Endothelial cell (in vitro differentiated cells): ENCODE data around the gene KCNMB2. TPM values are rescaled to one million over a fixed set of nuclear protein-coding genes. Genes with fewer than 3 reads are reported as not detected.

Source experiments
- DNase-seq: peaks from one replicate; pipeline ENCODE4 v3.0.0; 2021; ENCODE audit warnings: low spot score
- H3K27ac Mint-ChIP-seq: one replicate; pipeline ENCODE4 v1.8.0; 2021; ENCODE audit warnings: mixed read lengths, inconsistent platforms; ENCODE audit not compliant: unreplicated experiment
- H3K27me3 Mint-ChIP-seq: one replicate; pipeline ENCODE4 v1.8.0; 2021; ENCODE audit warnings: mild to moderate bottlenecking, moderate library complexity, mixed read lengths, inconsistent platforms; ENCODE audit not compliant: unreplicated experiment
- H3K36me3 Mint-ChIP-seq: one replicate; pipeline ENCODE4 v1.8.0; 2021; ENCODE audit warnings: mild to moderate bottlenecking, low read depth, mixed read lengths, inconsistent platforms; ENCODE audit not compliant: unreplicated experiment
- H3K4me1 Mint-ChIP-seq: one replicate; pipeline ENCODE4 v1.8.0; 2021; ENCODE audit warnings: mild to moderate bottlenecking, mixed read lengths, inconsistent platforms; ENCODE audit not compliant: unreplicated experiment
- H3K4me3 Mint-ChIP-seq: one replicate; pipeline ENCODE4 v1.8.0; 2021; ENCODE audit warnings: mild to moderate bottlenecking, mixed read lengths, inconsistent platforms; ENCODE audit not compliant: unreplicated experiment
- H3K9me3 Mint-ChIP-seq: one replicate; pipeline ENCODE4 v1.8.0; 2021; ENCODE audit warnings: mixed read lengths, inconsistent platforms; ENCODE audit not compliant: unreplicated experiment
- CTCF ChIP-seq: fragments of 200-600 bp; sonication (generic); IDR thresholded peaks from one replicate; pipeline ENCODE4 v1.5.0; 2021; ENCODE audit warnings: antibody characterized with exemption; ENCODE audit not compliant: unreplicated experiment
- total RNA-seq: library from RNA; stranded (reverse); fragmentation: NEBNext Ultra II Directional; extraction: Animal tissue kit (Norgen Biotek cat#: 25700); gene quantifications from one replicate; pipeline ENCODE4 v1.2.1, GENCODE V29; 2021; ENCODE audit not compliant: unreplicated experiment

KCNMB2 gene
- total RNA-seq, 1 donor from 2014 or later = not detected

GRCh38 chr3:178772746-178773145, 236.5 kb downstream of the KCNMB2 start:
- no peak for DNase-seq
- H3K9me3 Mint-ChIP-seq = no peaks in the 10 kb centered on the region
- H3K27ac Mint-ChIP-seq = no peak overlapping the region
- H3K4me3 Mint-ChIP-seq = no peak overlapping the region
- no peaks in the 10 kb centered on the region for H3K36me3 Mint-ChIP-seq
- no peaks in the 10 kb centered on the region for H3K4me1 Mint-ChIP-seq
- TF ChIP-seq CTCF = no peak
- no peaks in the 10 kb centered on the region for H3K27me3 Mint-ChIP-seq

- H3K9me3 Mint-ChIP-seq = no peaks in the 10 kb centered on the region
- H3K36me3 Mint-ChIP-seq = no peaks in the 10 kb centered on the region
- H3K27ac Mint-ChIP-seq = no peak overlapping the region
- TF ChIP-seq CTCF = no peak
- no peaks in the 10 kb centered on the region for H3K27me3 Mint-ChIP-seq
- no peak for DNase-seq
- H3K4me3 Mint-ChIP-seq = no peak overlapping the region
- H3K4me1 Mint-ChIP-seq = no peaks in the 10 kb centered on the region
These were observed 237.1 kb downstream of the KCNMB2 start for GRCh38 chr3:178773358-178773757.

DNA sequence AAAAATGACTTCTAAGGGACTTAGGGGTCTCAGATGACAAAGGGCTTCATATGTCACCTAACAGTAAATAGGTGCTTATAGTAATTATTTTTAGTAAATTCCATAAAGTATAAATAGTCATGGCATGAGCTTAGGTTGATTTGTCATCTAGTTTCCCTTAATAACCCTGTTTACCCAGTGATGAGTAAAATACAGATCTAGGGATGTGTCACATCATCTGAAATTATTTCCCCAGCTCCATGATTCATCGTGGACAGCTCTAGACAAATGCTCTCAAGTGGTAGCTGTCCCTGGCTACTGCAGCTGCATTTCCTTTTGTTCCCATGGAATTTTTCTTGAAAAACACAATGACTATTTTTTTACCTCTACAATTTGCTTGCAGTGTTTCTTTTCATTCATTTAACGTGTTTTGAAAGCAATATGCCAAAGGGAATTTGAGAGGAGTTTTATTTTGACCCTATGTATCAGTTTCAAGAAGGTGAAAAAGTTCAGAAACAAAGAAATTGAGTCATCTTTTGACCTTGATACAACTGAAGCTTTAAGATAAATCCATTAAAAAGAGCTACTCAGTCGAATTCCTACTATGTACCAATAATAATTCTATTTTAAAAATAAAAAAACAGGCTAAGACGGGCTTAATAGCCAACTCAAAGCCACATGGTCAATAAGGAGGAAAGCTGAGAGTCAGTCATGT, 241.6 kb downstream of the KCNMB2 start:
- DNase-seq = no peak
- no peaks in the 10 kb centered on the region for H3K9me3 Mint-ChIP-seq
- H3K27me3 Mint-ChIP-seq = no peaks in the 10 kb centered on the region
- no peaks in the 10 kb centered on the region for H3K4me1 Mint-ChIP-seq
- H3K27ac Mint-ChIP-seq = no peak overlapping the region
- no peak overlapping the region for H3K4me3 Mint-ChIP-seq
- TF ChIP-seq CTCF = no peak
- H3K36me3 Mint-ChIP-seq = no peaks in the 10 kb centered on the region

DNA sequence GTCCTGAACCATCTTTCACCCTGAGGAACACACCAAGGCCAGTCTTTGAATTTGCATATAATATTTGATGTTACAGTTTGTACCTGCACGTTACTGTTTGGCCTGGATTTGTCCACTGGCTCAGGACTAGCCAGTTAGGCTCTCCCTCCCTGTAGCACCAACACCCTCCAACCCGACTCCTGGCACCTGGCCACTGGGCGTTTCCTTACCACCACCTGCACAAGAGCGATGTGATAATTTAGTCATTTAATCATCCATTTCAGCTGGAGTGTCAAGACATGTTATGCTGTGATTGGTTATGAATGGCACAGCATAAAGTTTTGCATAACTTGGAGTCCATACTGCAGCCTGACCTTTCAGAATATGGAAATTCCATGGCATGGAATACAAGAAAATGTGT, 242.4 kb downstream of the KCNMB2 start:
- no peak overlapping the region for H3K4me3 Mint-ChIP-seq
- TF ChIP-seq CTCF = no peak
- H3K4me1 Mint-ChIP-seq = no peaks in the 10 kb centered on the region
- no peak overlapping the region for H3K27ac Mint-ChIP-seq
- no peaks in the 10 kb centered on the region for H3K9me3 Mint-ChIP-seq
- no peaks in the 10 kb centered on the region for H3K27me3 Mint-ChIP-seq
- no peaks in the 10 kb centered on the region for H3K36me3 Mint-ChIP-seq
- no peak for DNase-seq

DNA sequence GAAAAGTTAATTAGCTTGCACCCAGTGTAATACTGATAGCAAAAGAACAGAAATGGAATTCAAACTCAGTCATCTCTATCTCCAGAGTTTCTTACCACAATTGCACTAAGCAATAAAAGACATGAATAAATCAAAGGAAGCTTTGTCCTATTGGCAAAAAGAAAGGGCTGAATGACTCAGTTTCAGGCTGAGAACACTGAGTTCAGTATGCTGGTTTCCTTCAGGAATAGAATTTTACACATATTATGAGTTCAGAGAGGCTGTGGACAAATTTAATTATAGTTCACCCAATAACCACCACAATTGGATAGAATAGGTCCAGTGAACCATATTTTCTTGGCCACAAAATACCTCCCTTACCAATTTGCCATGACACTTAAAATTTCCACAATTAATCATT, 249.7 kb downstream of the KCNMB2 start:
- Mint-ChIP-seq H3K4me3 (no peak overlapping the region), H3K36me3 (no peaks in the 10 kb centered on the region), H3K27ac (no peak overlapping the region), H3K9me3 (no peaks in the 10 kb centered on the region), H3K4me1 (no peaks in the 10 kb centered on the region), H3K27me3 (no peaks in the 10 kb centered on the region)
- DNase-seq = no peak
- no peak for TF ChIP-seq CTCF
